ENCODE data around the gene DHX35.

DHX35 gene

DNA sequence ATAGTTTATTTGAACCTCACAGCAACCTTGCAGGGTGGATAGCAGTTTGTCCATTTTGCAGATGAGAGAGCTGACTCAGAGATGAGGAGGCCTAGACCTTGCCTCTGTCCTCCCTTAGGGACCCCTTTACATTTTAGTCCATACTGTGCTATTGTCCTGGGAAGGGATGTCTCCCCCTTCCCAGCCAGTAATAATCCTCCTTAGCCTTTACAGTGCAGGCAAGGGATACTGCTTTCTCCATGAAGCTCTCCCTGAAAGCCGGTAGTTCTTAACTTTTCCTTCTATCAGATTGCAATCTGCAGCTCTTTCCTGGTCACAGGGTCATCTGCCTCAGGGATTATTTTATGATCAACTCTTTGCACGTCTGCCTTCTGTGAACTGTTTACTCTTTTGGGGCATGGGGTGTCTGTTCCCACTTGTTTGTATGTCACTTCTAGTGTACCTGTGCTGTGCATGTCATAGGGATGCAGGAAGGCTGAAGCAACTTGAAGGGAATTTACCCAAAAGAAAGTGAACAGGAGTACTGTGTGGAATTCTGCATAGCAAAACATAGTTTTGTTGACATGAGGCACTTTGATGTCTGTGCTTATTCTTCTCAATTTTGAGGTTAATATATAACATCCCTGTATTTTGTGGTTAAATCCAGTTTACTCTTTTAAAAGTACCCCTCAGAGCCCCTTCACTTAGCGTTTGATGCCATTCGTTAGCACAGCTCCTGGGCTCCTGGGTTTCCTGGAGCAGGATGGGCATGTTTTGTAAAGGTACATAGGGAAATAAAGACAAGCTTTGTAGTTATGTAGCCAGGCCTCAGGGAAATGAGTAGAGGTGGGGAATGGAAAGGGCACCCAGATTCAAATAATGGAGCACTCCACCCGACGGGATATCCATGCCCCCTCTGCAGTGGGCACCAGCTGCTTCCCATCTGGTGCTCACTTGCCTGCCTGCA, 38.1 kb downstream of the DHX35 start:
- no peaks in the 10 kb centered on the region for H3K9me3 ChIP-seq (ENCODE audit: control insufficient read depth, insufficient read depth, low read depth, low read length)
- ChIA-PET POLR2A (no interaction called here), CTCF (no interaction called here)
- H3K4me3 ChIP-seq (ENCODE audit: low read depth, low read length): no peak overlapping the region
- no peaks in the 10 kb centered on the region for H3K4me1 ChIP-seq (ENCODE audit: control insufficient read depth, insufficient read depth, low read length)
- H3K36me3 ChIP-seq (ENCODE audit: control insufficient read depth in 2 of 2, insufficient read depth in 1 of 2, low read length in 2 of 2): peaks cover 8 to 84% of the 10 kb centered on the region in 2 experiments
- no peak for TF ChIP-seq ZNF350 (tag by site-specific recombination; IDR thresholded peaks at IDR 0.05)
- no peak for TF ChIP-seq ZNF530 (tag by site-specific recombination; IDR thresholded peaks at IDR 0.05; ENCODE audit: low read depth)
- TF ChIP-seq, protein P1, sequence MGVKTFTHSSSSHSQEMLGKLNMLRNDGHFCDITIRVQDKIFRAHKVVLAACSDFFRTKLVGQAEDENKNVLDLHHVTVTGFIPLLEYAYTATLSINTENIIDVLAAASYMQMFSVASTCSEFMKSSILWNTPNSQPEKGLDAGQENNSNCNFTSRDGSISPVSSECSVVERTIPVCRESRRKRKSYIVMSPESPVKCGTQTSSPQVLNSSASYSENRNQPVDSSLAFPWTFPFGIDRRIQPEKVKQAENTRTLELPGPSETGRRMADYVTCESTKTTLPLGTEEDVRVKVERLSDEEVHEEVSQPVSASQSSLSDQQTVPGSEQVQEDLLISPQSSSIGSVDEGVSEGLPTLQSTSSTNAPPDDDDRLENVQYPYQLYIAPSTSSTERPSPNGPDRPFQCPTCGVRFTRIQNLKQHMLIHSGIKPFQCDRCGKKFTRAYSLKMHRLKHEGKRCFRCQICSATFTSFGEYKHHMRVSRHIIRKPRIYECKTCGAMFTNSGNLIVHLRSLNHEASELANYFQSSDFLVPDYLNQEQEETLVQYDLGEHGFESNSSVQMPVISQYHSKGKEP (tag by site-specific recombination; IDR thresholded peaks at IDR 0.05): no peak
- TF ChIP-seq, protein P2, sequence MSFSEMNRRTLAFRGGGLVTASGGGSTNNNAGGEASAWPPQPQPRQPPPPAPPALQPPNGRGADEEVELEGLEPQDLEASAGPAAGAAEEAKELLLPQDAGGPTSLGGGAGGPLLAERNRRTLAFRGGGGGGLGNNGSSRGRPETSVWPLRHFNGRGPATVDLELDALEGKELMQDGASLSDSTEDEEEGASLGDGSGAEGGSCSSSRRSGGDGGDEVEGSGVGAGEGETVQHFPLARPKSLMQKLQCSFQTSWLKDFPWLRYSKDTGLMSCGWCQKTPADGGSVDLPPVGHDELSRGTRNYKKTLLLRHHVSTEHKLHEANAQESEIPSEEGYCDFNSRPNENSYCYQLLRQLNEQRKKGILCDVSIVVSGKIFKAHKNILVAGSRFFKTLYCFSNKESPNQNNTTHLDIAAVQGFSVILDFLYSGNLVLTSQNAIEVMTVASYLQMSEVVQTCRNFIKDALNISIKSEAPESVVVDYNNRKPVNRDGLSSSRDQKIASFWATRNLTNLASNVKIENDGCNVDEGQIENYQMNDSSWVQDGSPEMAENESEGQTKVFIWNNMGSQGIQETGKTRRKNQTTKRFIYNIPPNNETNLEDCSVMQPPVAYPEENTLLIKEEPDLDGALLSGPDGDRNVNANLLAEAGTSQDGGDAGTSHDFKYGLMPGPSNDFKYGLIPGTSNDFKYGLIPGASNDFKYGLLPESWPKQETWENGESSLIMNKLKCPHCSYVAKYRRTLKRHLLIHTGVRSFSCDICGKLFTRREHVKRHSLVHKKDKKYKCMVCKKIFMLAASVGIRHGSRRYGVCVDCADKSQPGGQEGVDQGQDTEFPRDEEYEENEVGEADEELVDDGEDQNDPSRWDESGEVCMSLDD (tag by site-specific recombination; IDR thresholded peaks at IDR 0.05): no peak
- no peak for TF ChIP-seq ZNF223 (tag by site-specific recombination; IDR thresholded peaks at IDR 0.05)
- no peak for TF ChIP-seq ZNF335 (tag by site-specific recombination; conservative IDR thresholded peaks at IDR 0.05)
- no peak for TF ChIP-seq ZBTB1 (tag by site-specific recombination; IDR thresholded peaks at IDR 0.05)
- TF ChIP-seq ZNF23 (tag by site-specific recombination; IDR thresholded peaks at IDR 0.05; ENCODE audit: borderline replicate concordance): no peak
- H3K27ac ChIP-seq (ENCODE audit: extremely low read depth, low read depth, low read length): no peak overlapping the region

DNA sequence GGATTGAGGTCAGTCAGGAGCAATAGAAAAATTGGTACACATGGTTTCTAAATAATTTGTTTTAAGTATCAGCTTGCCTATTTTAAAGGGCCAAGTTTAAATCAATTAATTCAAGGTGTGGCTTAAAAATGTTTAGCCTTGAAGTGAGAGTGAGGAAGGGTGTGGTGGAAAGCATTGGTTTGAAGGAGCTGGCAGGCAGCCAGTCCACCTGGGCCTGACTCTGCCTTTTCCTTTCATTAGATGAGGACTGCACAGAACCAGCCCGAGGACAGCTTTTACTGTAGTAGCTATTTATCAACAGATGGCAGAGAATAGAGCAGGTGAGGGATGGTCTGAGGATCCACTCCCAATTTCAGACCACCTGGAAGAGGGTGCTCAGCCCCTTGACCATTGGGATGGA, 42.4 kb downstream of the DHX35 start:
- TF ChIP-seq KLF1 (tag by site-specific recombination; IDR thresholded peaks at IDR 0.05): 0 out of 2 replicates have a peak, but pooled peaks have one; percentile 27
- no peak for TF ChIP-seq GLIS1 (tag by site-specific recombination; IDR thresholded peaks at IDR 0.05)
- Histone ChIP-seq H3K4me1 (ENCODE audit: control insufficient read depth, insufficient read depth, low read length) (no peaks in the 10 kb centered on the region), H3K36me3 (ENCODE audit: control insufficient read depth in 2 of 2, insufficient read depth in 1 of 2, low read length in 2 of 2) (peaks cover 9 to 92% of the 10 kb centered on the region in 2 experiments), H3K9me3 (ENCODE audit: control insufficient read depth, insufficient read depth, low read depth, low read length) (no peaks in the 10 kb centered on the region), H3K27ac (ENCODE audit: extremely low read depth, low read depth, low read length) (no peak overlapping the region), H3K4me3 (ENCODE audit: low read depth, low read length) (no peak overlapping the region)
- POLR2A ChIA-PET: interaction anchor here (0.6 kb wide), 1 partner anchor 19 kb away, joined by 4 read pairs; no protein-coding TSS in a partner anchor
- CTCF ChIA-PET: interaction anchor here (0.7 kb wide), 1 partner anchor 42 kb away, joined by 3 read pairs; no protein-coding TSS in a partner anchor

DNA sequence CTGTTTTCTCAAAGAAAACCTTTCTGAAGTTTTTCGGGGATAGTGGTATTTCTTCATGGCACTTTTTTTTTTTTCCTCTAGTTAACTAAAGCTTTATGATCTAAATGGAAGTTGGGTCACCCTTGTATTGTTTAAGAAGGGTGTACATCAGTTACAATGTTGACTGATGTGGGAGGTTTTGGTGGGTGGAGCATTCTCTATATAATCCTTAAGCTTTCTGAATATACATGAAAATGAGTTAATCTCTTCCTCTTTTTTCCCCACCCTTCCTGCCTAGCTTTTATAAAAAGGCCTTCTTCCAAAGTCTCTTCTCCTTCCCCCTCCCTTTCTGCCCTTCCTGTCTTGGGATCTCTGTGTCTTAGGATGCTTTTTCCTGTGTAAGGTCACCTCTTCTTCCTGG, 47.2 kb downstream of the DHX35 start:
- Histone ChIP-seq H3K9me3 (ENCODE audit: control insufficient read depth, insufficient read depth, low read depth, low read length) (no peaks in the 10 kb centered on the region), H3K4me1 (ENCODE audit: control insufficient read depth, insufficient read depth, low read length) (no peaks in the 10 kb centered on the region), H3K27ac (ENCODE audit: extremely low read depth, low read depth, low read length) (no peak overlapping the region), H3K36me3 (ENCODE audit: control insufficient read depth in 2 of 2, insufficient read depth in 1 of 2, low read length in 2 of 2) (peaks cover 8 to 72% of the 10 kb centered on the region in 2 experiments), H3K4me3 (ENCODE audit: low read depth, low read length) (no peak overlapping the region)
- CTCF ChIA-PET: interaction anchor here (0.7 to 1.5 kb wide), 3 partner anchors 30 to 156 kb away, joined by 3 read pairs; partner anchors contain the start of gene FAM83D
- TF ChIP-seq, protein P3, sequence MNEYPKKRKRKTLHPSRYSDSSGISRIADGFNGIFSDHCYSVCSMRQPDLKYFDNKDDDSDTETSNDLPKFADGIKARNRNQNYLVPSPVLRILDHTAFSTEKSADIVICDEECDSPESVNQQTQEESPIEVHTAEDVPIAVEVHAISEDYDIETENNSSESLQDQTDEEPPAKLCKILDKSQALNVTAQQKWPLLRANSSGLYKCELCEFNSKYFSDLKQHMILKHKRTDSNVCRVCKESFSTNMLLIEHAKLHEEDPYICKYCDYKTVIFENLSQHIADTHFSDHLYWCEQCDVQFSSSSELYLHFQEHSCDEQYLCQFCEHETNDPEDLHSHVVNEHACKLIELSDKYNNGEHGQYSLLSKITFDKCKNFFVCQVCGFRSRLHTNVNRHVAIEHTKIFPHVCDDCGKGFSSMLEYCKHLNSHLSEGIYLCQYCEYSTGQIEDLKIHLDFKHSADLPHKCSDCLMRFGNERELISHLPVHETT (tag by site-specific recombination; IDR thresholded peaks at IDR 0.05): no peak
- TF ChIP-seq KLF1 (tag by site-specific recombination; IDR thresholded peaks at IDR 0.05): peak; percentile 52
- POLR2A ChIA-PET: no interaction called here

Measured in HEK293 (cell line).